SK-N-SH (cell line): ENCODE results near the gene RORB. TPM values are rescaled to one million over a fixed set of nuclear protein-coding genes. Genes with fewer than 3 reads are reported as not detected.

Experiments used
- CTCF ChIA-PET: fragments of 300-600, 350-600 bp; formaldehyde crosslinking; extraction: SDS; loops from one replicate; lab custom pipeline; 2021; lab: Yijun Ruan, JAX
- POLR2A ChIA-PET: fragments of 350-600 bp; sonication (Branson Sonifier 250); formaldehyde crosslinking; extraction: SDS; loops from one replicate; lab custom pipeline; 2020; ENCODE audit warnings: antibody characterized with exemption, inconsistent platforms; lab: Yijun Ruan, JAX
- DNase-seq: peaks from one replicate; pipeline ENCODE4 v3.0.0; 2012
- H2AFZ ChIP-seq: fragments of 200-600 bp; sonication (generic); 2 replicates; pipeline ENCODE4 v1.8.1; 2016; ENCODE audit warnings: antibody characterized with exemption, mild to moderate bottlenecking, low read depth
- H3F3A ChIP-seq: fragments of 200-600 bp; sonication (generic); replicated peaks from 2 replicates; pipeline ENCODE3; 2016; ENCODE audit warnings: antibody characterized with exemption, mild to moderate bottlenecking; ENCODE audit not compliant: insufficient read depth
- H3K27ac ChIP-seq, 2 experiments: fragments of 200-500 bp in 1 of 2; fragments of 200-600 bp in 1 of 2; sonication (Bioruptor generic) in 1 of 2; sonication (generic), shearing (Covaris generic) in 1 of 2; 2 replicates each; pipeline versions ENCODE4 v1.5.1 to v1.6.1; 2014 to 2016; ENCODE audit warnings: low read depth in 2 of 2, inconsistent platforms in 1 of 2, low read length in 1 of 2, mild to moderate bottlenecking in 1 of 2, mixed read lengths in 1 of 2
- H3K27me3 ChIP-seq: fragments of 200-600 bp; sonication (generic), shearing (Covaris generic); 2 replicates; pipeline ENCODE4 v1.6.1; 2016; ENCODE audit warnings: mixed run types; ENCODE audit not compliant: insufficient read depth
- H3K36me3 ChIP-seq, 2 experiments: fragments of 200-500 bp in 1 of 2; fragments of 200-600 bp in 1 of 2; sonication (Bioruptor generic) in 1 of 2; sonication (generic) in 1 of 2; replicated peaks in 1 of 2; 2 replicates each; pipeline versions ENCODE3 to v1.5.1; 2014 to 2016; ENCODE audit warnings: low read length in 1 of 2, mild to moderate bottlenecking in 1 of 2; ENCODE audit not compliant: insufficient read depth in 2 of 2, control insufficient read depth in 1 of 2
- H3K4me1 ChIP-seq, 2 experiments: fragments of 200-500 bp in 1 of 2; fragments of 200-600 bp in 1 of 2; sonication (Bioruptor generic) in 1 of 2; sonication (generic), shearing (Covaris generic) in 1 of 2; 2 replicates each; pipeline versions ENCODE4 v1.5.1 to v1.6.1; 2014 to 2016; ENCODE audit warnings: low read depth in 1 of 2, low read length in 1 of 2, mixed run types in 1 of 2; ENCODE audit not compliant: insufficient read depth in 2 of 2, control insufficient read depth in 1 of 2
- H3K4me2 ChIP-seq: fragments of 200-600 bp; sonication (generic), shearing (Covaris generic); 2 replicates; pipeline ENCODE4 v1.6.1; 2017; ENCODE audit warnings: mixed run types
- H3K4me3 ChIP-seq, 2 experiments: fragments of 200-500 bp in 1 of 2; fragments of 200-600 bp in 1 of 2; sonication (Bioruptor generic) in 1 of 2; sonication (generic), shearing (Covaris generic) in 1 of 2; 2 replicates each; pipeline versions ENCODE4 v1.5.1 to v1.8.1; 2014 to 2016; ENCODE audit warnings: low read depth in 2 of 2, inconsistent platforms in 1 of 2, low read length in 1 of 2, mild to moderate bottlenecking in 1 of 2, mixed read lengths in 1 of 2, moderate library complexity in 1 of 2
- H3K79me2 ChIP-seq: fragments of 200-600 bp; sonication (generic); 2 replicates; pipeline ENCODE4 v1.8.1; 2017; ENCODE audit warnings: mild to moderate bottlenecking; ENCODE audit not compliant: insufficient read depth
- H3K9ac ChIP-seq: fragments of 200-600 bp; sonication (generic); 2 replicates; pipeline ENCODE4 v1.6.1; 2017; ENCODE audit warnings: mixed run types
- H3K9me2 ChIP-seq: fragments of 200-600 bp; sonication (generic); 2 replicates; pipeline ENCODE4 v1.6.1; 2017; ENCODE audit warnings: mixed run types
- H3K9me3 ChIP-seq: fragments of 200-600 bp; sonication (generic); 2 replicates; pipeline ENCODE4 v1.6.1; 2017; ENCODE audit warnings: mixed run types, mild to moderate bottlenecking, moderate library complexity
- H4K20me1 ChIP-seq: fragments of 200-600 bp; sonication (generic); 2 replicates; pipeline ENCODE4 v1.6.1; 2017; ENCODE audit warnings: mild to moderate bottlenecking, mixed run types; ENCODE audit not compliant: insufficient read depth
- EZH2phosphoT487 ChIP-seq: fragments of 200-600 bp; sonication (generic); IDR thresholded peaks from 2 replicates; pipeline ENCODE4 v1.6.1; 2017; ENCODE audit warnings: low read depth, mixed run types, mild to moderate bottlenecking, antibody characterized with exemption, moderate library complexity, borderline replicate concordance
- FOSL2 ChIP-seq: IDR thresholded peaks from 2 replicates; pipeline ENCODE4 v1.4.0; 2012; ENCODE audit warnings: low read depth, mild to moderate bottlenecking, moderate library complexity, borderline replicate concordance
- FOXJ3 ChIP-seq: sonication (generic); formaldehyde crosslinking; IDR thresholded peaks from 2 replicates; pipeline ENCODE4 v1.5.1; 2020; ENCODE audit warnings: mild to moderate bottlenecking, missing genetic modification reagents
- GABPA ChIP-seq: IDR thresholded peaks from 2 replicates; pipeline ENCODE4 v1.4.0; 2012; ENCODE audit warnings: low read depth, mild to moderate bottlenecking
- GATA2 ChIP-seq: sonication (generic); formaldehyde crosslinking; IDR thresholded peaks from 2 replicates; pipeline ENCODE4 v1.5.0; 2020; ENCODE audit warnings: mild to moderate bottlenecking, missing genetic modification reagents
- JUND ChIP-seq: IDR thresholded peaks from 2 replicates; pipeline ENCODE4 v1.4.0; 2012
- MAX ChIP-seq: IDR thresholded peaks from 2 replicates; pipeline ENCODE4 v1.4.0; 2012; ENCODE audit warnings: low read depth
- MEF2A ChIP-seq: IDR thresholded peaks from 2 replicates; pipeline ENCODE4 v1.4.0; 2012; ENCODE audit warnings: low read depth, borderline replicate concordance
- RAD21 ChIP-seq: IDR thresholded peaks from 2 replicates; pipeline ENCODE4 v1.6.1; 2012; ENCODE audit warnings: mild to moderate bottlenecking, low read length
- RCOR1 ChIP-seq: fragments of 150-350 bp; IDR thresholded peaks from 2 replicates; pipeline ENCODE4 v1.6.1; 2017; ENCODE audit warnings: antibody characterized with exemption, low read length
- SMC3 ChIP-seq: IDR thresholded peaks from 2 replicates; pipeline ENCODE4 v1.6.1; 2012; ENCODE audit warnings: low read depth, low read length, improper control_type of control experiment
- TAF1 ChIP-seq: IDR thresholded peaks from 2 replicates; pipeline ENCODE4 v1.6.1; 2012; ENCODE audit warnings: low read depth, mild to moderate bottlenecking, low read length, moderate library complexity, borderline replicate concordance
- TEAD4 ChIP-seq: IDR thresholded peaks from 2 replicates; pipeline ENCODE4 v1.4.0; 2012; ENCODE audit warnings: mild to moderate bottlenecking, borderline replicate concordance; ENCODE audit not compliant: insufficient read depth
- USF1 ChIP-seq: IDR thresholded peaks from 2 replicates; pipeline ENCODE4 v1.4.0; 2012; ENCODE audit warnings: low read depth, borderline replicate concordance
- YY1 ChIP-seq: IDR thresholded peaks from 2 replicates; pipeline ENCODE4 v1.4.0; 2012; ENCODE audit warnings: low read depth, mild to moderate bottlenecking
- WGBS: methylation state at CpG from one replicate; pipeline ENCODE4 v1.1.6; 2017; ENCODE audit warnings: low lambda C conversion rate; 5-methylcytosine and 5-hydroxymethylcytosine counted together
- polyA plus RNA-seq, 3 experiments: library from polyadenylated mRNA; depleted of rRNA; stranded (reverse); fragments of >200 nt; gene quantifications; 2 replicates each; pipeline ENCODE4 v1.2.3, GENCODE V29; 2012
- TF ChIP-seq, protein P1 (sequence below): fragments of 150-350 bp; IDR thresholded peaks from 2 replicates; pipeline ENCODE4 v1.6.1; 2016; ENCODE audit warnings: mild to moderate bottlenecking, low read depth, low read length
- TF ChIP-seq, protein P2 (sequence below): IDR thresholded peaks from 2 replicates; pipeline ENCODE4; 2012
- TF ChIP-seq, protein P3 (sequence below): fragments of 150-350 bp; IDR thresholded peaks from 2 replicates; pipeline ENCODE4 v1.6.1; 2017; ENCODE audit warnings: antibody characterized with exemption, low read length, low read depth, borderline replicate concordance

The RORB gene
- polyA plus RNA-seq, 1 of the 3 experiments (the other 2 are of a cell fraction): 0.13 TPM

GRCh38 chr9:74598874-74599273, 101.7 kb downstream of the RORB start (continued):
- no peak for TF ChIP-seq SMC3
- TF ChIP-seq, all 33 proteins: peak for 0

DNA sequence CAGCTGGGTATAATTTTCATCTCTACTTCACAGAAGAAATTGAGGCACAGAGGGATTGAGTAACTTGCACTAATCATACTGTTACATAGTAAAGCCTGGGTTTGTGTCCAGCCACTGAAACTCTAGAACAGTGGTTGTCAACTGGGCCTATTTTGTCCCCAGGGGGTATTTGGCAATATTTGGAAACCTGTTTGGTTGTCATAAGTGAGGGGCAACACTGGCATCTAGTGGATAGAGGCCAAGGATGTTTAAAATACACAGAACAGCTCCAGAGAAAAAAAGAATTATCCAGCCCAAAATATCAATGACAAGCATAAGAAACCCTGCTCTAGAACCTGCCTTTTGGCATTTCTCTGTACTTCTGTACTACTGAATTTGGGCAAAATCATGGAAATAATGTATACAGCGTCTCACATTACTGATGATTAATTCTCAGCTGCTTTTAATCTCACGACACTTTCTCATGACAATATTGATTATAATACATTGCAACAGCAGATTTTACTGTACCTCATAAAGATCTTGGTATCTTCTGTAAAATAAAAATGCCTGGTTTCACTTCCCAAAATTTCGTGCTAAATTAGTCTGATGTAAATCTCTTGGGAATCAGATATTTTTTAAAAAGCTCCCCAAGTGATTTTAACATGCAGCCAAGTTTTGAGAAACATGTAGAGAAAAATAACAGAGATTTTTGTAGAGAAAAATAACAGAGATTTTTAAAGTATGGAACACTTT, 112.7 kb downstream of the RORB start:
- peak; percentile 57 for TF ChIP-seq RAD21
- no peak for TF ChIP-seq FOXJ3 (CRISPR knock-in tag)
- TF ChIP-seq SMC3: peak; percentile 12; the same call in 1 of the 2 replicates
- TF ChIP-seq, all 33 proteins: peak for 2
- no peaks in the 10 kb centered on the region for H3K4me1 ChIP-seq
- WGBS: 15% methylated on average over 3 of the region's 3 CpGs

DNA sequence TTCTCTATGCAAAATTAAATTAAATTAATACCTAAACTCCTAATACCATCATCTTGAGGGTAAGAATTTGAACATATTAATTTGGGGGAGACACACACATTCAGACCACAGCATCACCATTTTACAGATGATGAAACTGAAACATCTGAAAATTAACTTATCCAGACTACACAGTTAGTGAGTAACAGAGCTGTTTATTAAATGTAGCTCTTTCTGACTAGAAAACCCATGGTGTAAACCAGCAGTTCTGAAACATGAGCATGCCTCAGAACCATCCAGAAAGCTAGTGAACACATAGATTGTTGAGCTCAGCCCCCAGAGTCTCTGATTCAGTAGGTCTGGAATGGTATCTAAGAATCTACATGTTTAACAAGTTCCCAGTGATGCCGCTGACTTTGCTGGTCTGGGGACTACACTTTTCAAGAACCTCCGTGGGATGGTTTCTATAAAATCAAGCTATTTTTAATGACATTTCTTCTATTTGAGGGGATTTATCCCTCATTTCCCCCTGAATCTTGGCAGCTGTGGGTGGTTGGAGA, 113.5 kb downstream of the RORB start:
- Histone ChIP-seq H4K20me1 (no peaks in the 10 kb centered on the region), H3K27ac (no peak overlapping the region), H3K36me3 (no peaks in the 10 kb centered on the region), H2AFZ (no peak overlapping the region), H3K9ac (no peak overlapping the region), H3K9me2 (no peaks in the 10 kb centered on the region), H3K27me3 (no peaks in the 10 kb centered on the region), H3K79me2 (no peaks in the 10 kb centered on the region), H3K4me1 (no peaks in the 10 kb centered on the region), H3F3A (no peaks in the 10 kb centered on the region), H3K4me3 (no peak overlapping the region), H3K9me3 (no peaks in the 10 kb centered on the region), H3K4me2 (no peak overlapping the region)
- WGBS: 56% methylated on average over 2 of the region's 2 CpGs
- ChIA-PET CTCF (interaction anchor here (0.7 to 1.5 kb wide), 4 partner anchors 10 to 1411 kb away, joined by 3 to 7 read pairs (median 3); no protein-coding TSS in a partner anchor), POLR2A (no interaction called here)
- no peak for DNase-seq
- TF ChIP-seq JUND (no peak), GABPA (no peak), MAX (no peak), FOSL2 (no peak), EZH2phosphoT487 (no peak), RCOR1 (no peak), RAD21 (no peak), YY1 (no peak), GATA2 (CRISPR knock-in tag) (no peak), TAF1 (no peak), USF1 (no peak), TEAD4 (no peak), MEF2A (no peak)
- TF ChIP-seq, protein P1, sequence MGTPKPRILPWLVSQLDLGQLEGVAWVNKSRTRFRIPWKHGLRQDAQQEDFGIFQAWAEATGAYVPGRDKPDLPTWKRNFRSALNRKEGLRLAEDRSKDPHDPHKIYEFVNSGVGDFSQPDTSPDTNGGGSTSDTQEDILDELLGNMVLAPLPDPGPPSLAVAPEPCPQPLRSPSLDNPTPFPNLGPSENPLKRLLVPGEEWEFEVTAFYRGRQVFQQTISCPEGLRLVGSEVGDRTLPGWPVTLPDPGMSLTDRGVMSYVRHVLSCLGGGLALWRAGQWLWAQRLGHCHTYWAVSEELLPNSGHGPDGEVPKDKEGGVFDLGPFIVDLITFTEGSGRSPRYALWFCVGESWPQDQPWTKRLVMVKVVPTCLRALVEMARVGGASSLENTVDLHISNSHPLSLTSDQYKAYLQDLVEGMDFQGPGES: no peak
- TF ChIP-seq, protein P2, sequence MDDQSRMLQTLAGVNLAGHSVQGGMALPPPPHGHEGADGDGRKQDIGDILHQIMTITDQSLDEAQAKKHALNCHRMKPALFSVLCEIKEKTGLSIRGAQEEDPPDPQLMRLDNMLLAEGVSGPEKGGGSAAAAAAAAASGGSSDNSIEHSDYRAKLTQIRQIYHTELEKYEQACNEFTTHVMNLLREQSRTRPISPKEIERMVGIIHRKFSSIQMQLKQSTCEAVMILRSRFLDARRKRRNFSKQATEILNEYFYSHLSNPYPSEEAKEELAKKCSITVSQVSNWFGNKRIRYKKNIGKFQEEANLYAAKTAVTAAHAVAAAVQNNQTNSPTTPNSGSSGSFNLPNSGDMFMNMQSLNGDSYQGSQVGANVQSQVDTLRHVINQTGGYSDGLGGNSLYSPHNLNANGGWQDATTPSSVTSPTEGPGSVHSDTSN: no peak
- TF ChIP-seq, protein P3, sequence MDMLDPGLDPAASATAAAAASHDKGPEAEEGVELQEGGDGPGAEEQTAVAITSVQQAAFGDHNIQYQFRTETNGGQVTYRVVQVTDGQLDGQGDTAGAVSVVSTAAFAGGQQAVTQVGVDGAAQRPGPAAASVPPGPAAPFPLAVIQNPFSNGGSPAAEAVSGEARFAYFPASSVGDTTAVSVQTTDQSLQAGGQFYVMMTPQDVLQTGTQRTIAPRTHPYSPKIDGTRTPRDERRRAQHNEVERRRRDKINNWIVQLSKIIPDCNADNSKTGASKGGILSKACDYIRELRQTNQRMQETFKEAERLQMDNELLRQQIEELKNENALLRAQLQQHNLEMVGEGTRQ: no peak

More for the DNA sequence above, 112.7 kb downstream of the RORB start:
- Histone ChIP-seq H3F3A (no peaks in the 10 kb centered on the region), H3K27ac (no peak overlapping the region), H3K36me3 (no peaks in the 10 kb centered on the region), H4K20me1 (no peaks in the 10 kb centered on the region), H3K27me3 (no peaks in the 10 kb centered on the region), H2AFZ (no peak overlapping the region), H3K79me2 (no peaks in the 10 kb centered on the region), H3K9me3 (no peaks in the 10 kb centered on the region), H3K4me2 (no peak overlapping the region), H3K9me2 (no peaks in the 10 kb centered on the region), H3K4me3 (no peak overlapping the region), H3K9ac (no peak overlapping the region)
- DNase-seq: peak; percentile 15
- ChIA-PET CTCF (interaction anchor here (0.5 to 1.5 kb wide), 8 partner anchors 9 to 1410 kb away, joined by 3 to 7 read pairs (median 3); no protein-coding TSS in a partner anchor), POLR2A (no interaction called here)
